WTC11 (cell line): Measurements from ENCODE around the gene TMEM176B. TPM values are rescaled to one million over a fixed set of nuclear protein-coding genes. Genes with fewer than 3 reads are reported as not detected.
"Not testable (repeated sequence)": the region's sequence is repeated elsewhere in the genome, so short reads cannot be mapped to it uniquely, and the experiment has no call there.

Source experiments
- ATAC-seq: fragments of 200-7000 bp; cut with Tn5 transposase; 2 replicates; pipeline ENCODE4 v1.10.0; 2021; ENCODE audit warnings: mild to moderate bottlenecking, moderate library complexity
- CTCF ChIA-PET: fragments of 300-600 bp; sonication (Branson Sonifier 250); formaldehyde crosslinking; loops from one replicate; lab custom pipeline; 2021; ENCODE audit warnings: antibody characterized with exemption; lab: Charles Lee
- POLR2A ChIA-PET: fragments of 350-600 bp; sonication (Branson Sonifier 250); formaldehyde crosslinking; loops from one replicate; lab custom pipeline; 2021; ENCODE audit warnings: antibody characterized with exemption; lab: Charles Lee
- DNase-seq: peaks from one replicate; pipeline ENCODE4 v3.0.0; 2021; ENCODE audit warnings: low spot score
- H3K27ac Mint-ChIP-seq: 2 replicates; pipeline ENCODE4 v1.8.0; 2021; ENCODE audit warnings: mixed read lengths
- H3K27me3 Mint-ChIP-seq: 2 replicates; pipeline ENCODE4 v1.8.0; 2021; ENCODE audit warnings: low read depth, mild to moderate bottlenecking, moderate library complexity, mixed read lengths
- H3K36me3 Mint-ChIP-seq: 2 replicates; pipeline ENCODE4 v1.8.0; 2021; ENCODE audit warnings: mixed read lengths
- H3K4me1 Mint-ChIP-seq: 2 replicates; pipeline ENCODE4 v1.8.0; 2022; ENCODE audit warnings: mixed read lengths
- H3K4me3 Mint-ChIP-seq: 2 replicates; pipeline ENCODE4 v1.8.0; 2021; ENCODE audit warnings: mild to moderate bottlenecking, moderate library complexity, mixed read lengths
- H3K9me3 Mint-ChIP-seq: 2 replicates; pipeline ENCODE4 v1.8.0; 2021; ENCODE audit warnings: mixed read lengths
- AFF4 ChIP-seq: sonication (generic); formaldehyde crosslinking; IDR thresholded peaks from 2 replicates; pipeline ENCODE4 v1.8.1; 2023; ENCODE audit warnings: mild to moderate bottlenecking, missing genetic modification reagents, borderline replicate concordance
- CBFB ChIP-seq: sonication (generic); formaldehyde crosslinking; IDR thresholded peaks from 2 replicates; pipeline ENCODE4 v1.8.1; 2022; ENCODE audit warnings: mild to moderate bottlenecking, low read depth, missing genetic modification reagents
- EMX1 ChIP-seq: fragments of 250-450 bp; sonication (Bioruptor Pico); IDR thresholded peaks from 2 replicates; pipeline ENCODE4 v1.8.0; 2021; ENCODE audit warnings: mild to moderate bottlenecking
- ESRRA ChIP-seq: sonication (generic); formaldehyde crosslinking; IDR thresholded peaks from 2 replicates; pipeline ENCODE4 v1.8.1; 2022; ENCODE audit warnings: mild to moderate bottlenecking, missing genetic modification reagents, borderline replicate concordance
- FOXK1 ChIP-seq: sonication (generic); formaldehyde crosslinking; IDR thresholded peaks from 2 replicates; pipeline ENCODE4 v1.8.0; 2022; ENCODE audit warnings: mild to moderate bottlenecking, moderate library complexity, missing genetic modification reagents
- FOXP4 ChIP-seq: sonication (generic); formaldehyde crosslinking; IDR thresholded peaks from 2 replicates; pipeline ENCODE4 v1.8.0; 2022; ENCODE audit warnings: mild to moderate bottlenecking, missing genetic modification reagents
- GABPB1 ChIP-seq: sonication (generic); formaldehyde crosslinking; IDR thresholded peaks from 2 replicates; pipeline ENCODE4 v1.8.1; 2023; ENCODE audit warnings: mild to moderate bottlenecking, missing genetic modification reagents
- GRHL2 ChIP-seq: fragments of 250-450 bp; sonication (Bioruptor Pico); IDR thresholded peaks from 2 replicates; pipeline ENCODE4 v1.8.0; 2022; ENCODE audit warnings: mild to moderate bottlenecking, moderate library complexity; ENCODE audit not compliant: insufficient replicate concordance, severe bottlenecking
- GTF2I ChIP-seq: fragments of 250-450 bp; sonication (Bioruptor Pico); conservative IDR thresholded peaks from 2 replicates; pipeline ENCODE4 v1.4.0; 2021; ENCODE audit warnings: mild to moderate bottlenecking
- JAZF1 ChIP-seq: fragments of 250-450 bp; sonication (Bioruptor Pico); IDR thresholded peaks from 2 replicates; pipeline ENCODE4 v1.9.0; 2021; ENCODE audit warnings: moderate library complexity, mild to moderate bottlenecking, inconsistent platforms
- NFE2L1 ChIP-seq: sonication (generic); formaldehyde crosslinking; IDR thresholded peaks from 2 replicates; pipeline ENCODE4 v1.8.1; 2023; ENCODE audit warnings: missing genetic modification reagents
- NR2C2 ChIP-seq: sonication (generic); formaldehyde crosslinking; IDR thresholded peaks from 2 replicates; pipeline ENCODE4 v1.8.0; 2022; ENCODE audit warnings: mild to moderate bottlenecking, missing genetic modification reagents
- RELA ChIP-seq: sonication (generic); formaldehyde crosslinking; IDR thresholded peaks from 2 replicates; pipeline ENCODE4 v1.8.1; 2022; ENCODE audit warnings: missing genetic modification reagents, mild to moderate bottlenecking, borderline replicate concordance
- ZBTB21 ChIP-seq: sonication (generic); formaldehyde crosslinking; IDR thresholded peaks from 2 replicates; pipeline ENCODE4 v1.8.1; 2023; ENCODE audit warnings: mild to moderate bottlenecking, missing genetic modification reagents, borderline replicate concordance
- ZNF138 ChIP-seq: sonication (generic); formaldehyde crosslinking; conservative IDR thresholded peaks from 2 replicates; pipeline ENCODE4 v1.8.1; 2022; ENCODE audit warnings: mild to moderate bottlenecking, moderate library complexity, missing genetic modification reagents
- ZNF232 ChIP-seq: sonication (generic); formaldehyde crosslinking; IDR thresholded peaks from 2 replicates; pipeline ENCODE4 v1.8.0; 2022; ENCODE audit warnings: mild to moderate bottlenecking, missing genetic modification reagents
- ZNF317 ChIP-seq: sonication (generic); formaldehyde crosslinking; IDR thresholded peaks from 2 replicates; pipeline ENCODE4 v1.8.1; 2023; ENCODE audit warnings: low read depth, mild to moderate bottlenecking, moderate library complexity, missing genetic modification reagents, borderline replicate concordance
- ZNF416 ChIP-seq: fragments of 250-450 bp; sonication (Bioruptor Pico); IDR thresholded peaks from 2 replicates; pipeline ENCODE4 v1.9.0; 2021; ENCODE audit warnings: mild to moderate bottlenecking, inconsistent platforms
- total RNA-seq: library from RNA; stranded (reverse); gene quantifications from 3 replicates; pipeline ENCODE4 v1.2.3, GENCODE V29; 2021
- TF ChIP-seq, protein P1 (sequence below): fragments of 250-450 bp; sonication (Bioruptor Pico); IDR thresholded peaks from 2 replicates; pipeline ENCODE4 v1.9.0; 2021; ENCODE audit warnings: mild to moderate bottlenecking, borderline replicate concordance
- TF ChIP-seq, protein P2 (sequence below): sonication (generic); formaldehyde crosslinking; IDR thresholded peaks from 2 replicates; pipeline ENCODE4 v1.8.1; 2022; ENCODE audit warnings: missing genetic modification reagents, borderline replicate concordance

Gene TMEM176B
- total RNA-seq, 1 experiment from 2014 or later = 1.0 TPM

- H3K27me3 Mint-ChIP-seq = peaks cover 32% of the 10 kb centered on the region
- H3K27ac Mint-ChIP-seq, H3K4me1 Mint-ChIP-seq, ATAC-seq, H3K4me3 Mint-ChIP-seq, POLR2A ChIA-PET, DNase-seq: not testable (repeated sequence)
- H3K36me3 Mint-ChIP-seq = peaks cover 15% of the 10 kb centered on the region
- peaks cover 33% of the 10 kb centered on the region for H3K9me3 Mint-ChIP-seq
- TF ChIP-seq GABPB1 = peak; percentile 31; the same call in 1 of the 2 replicates
- CTCF ChIA-PET = interaction anchor here (1.0 to 2.7 kb wide), 3 partner anchors 69 to 1145 kb away, joined by 3 to 7 read pairs (median 3); no protein-coding TSS in a partner anchor
These were observed 7.7 kb upstream of the TMEM176B start for GRCh38 chr7:150807616-150808438.

GRCh38 chr7:150806863-150807262 is 6.7 kb upstream of the TMEM176B start:
- H3K27ac Mint-ChIP-seq = no peak overlapping the region
- no peak overlapping the region for H3K4me3 Mint-ChIP-seq
- no peak for DNase-seq
- peak; percentile 57 for ATAC-seq
- H3K9me3 Mint-ChIP-seq = peaks cover 30% of the 10 kb centered on the region
- peaks cover 15% of the 10 kb centered on the region for H3K36me3 Mint-ChIP-seq
- TF ChIP-seq FOXK1 (CRISPR knock-in tag) = no peak
- TF ChIP-seq JAZF1 = no peak
- TF ChIP-seq, protein P1, sequence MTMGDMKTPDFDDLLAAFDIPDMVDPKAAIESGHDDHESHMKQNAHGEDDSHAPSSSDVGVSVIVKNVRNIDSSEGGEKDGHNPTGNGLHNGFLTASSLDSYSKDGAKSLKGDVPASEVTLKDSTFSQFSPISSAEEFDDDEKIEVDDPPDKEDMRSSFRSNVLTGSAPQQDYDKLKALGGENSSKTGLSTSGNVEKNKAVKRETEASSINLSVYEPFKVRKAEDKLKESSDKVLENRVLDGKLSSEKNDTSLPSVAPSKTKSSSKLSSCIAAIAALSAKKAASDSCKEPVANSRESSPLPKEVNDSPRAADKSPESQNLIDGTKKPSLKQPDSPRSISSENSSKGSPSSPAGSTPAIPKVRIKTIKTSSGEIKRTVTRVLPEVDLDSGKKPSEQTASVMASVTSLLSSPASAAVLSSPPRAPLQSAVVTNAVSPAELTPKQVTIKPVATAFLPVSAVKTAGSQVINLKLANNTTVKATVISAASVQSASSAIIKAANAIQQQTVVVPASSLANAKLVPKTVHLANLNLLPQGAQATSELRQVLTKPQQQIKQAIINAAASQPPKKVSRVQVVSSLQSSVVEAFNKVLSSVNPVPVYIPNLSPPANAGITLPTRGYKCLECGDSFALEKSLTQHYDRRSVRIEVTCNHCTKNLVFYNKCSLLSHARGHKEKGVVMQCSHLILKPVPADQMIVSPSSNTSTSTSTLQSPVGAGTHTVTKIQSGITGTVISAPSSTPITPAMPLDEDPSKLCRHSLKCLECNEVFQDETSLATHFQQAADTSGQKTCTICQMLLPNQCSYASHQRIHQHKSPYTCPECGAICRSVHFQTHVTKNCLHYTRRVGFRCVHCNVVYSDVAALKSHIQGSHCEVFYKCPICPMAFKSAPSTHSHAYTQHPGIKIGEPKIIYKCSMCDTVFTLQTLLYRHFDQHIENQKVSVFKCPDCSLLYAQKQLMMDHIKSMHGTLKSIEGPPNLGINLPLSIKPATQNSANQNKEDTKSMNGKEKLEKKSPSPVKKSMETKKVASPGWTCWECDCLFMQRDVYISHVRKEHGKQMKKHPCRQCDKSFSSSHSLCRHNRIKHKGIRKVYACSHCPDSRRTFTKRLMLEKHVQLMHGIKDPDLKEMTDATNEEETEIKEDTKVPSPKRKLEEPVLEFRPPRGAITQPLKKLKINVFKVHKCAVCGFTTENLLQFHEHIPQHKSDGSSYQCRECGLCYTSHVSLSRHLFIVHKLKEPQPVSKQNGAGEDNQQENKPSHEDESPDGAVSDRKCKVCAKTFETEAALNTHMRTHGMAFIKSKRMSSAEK (CRISPR knock-in tag) = no peak
- no peak for TF ChIP-seq ZBTB21 (CRISPR knock-in tag)
- TF ChIP-seq ESRRA (CRISPR knock-in tag) = no peak
- TF ChIP-seq, protein P2, sequence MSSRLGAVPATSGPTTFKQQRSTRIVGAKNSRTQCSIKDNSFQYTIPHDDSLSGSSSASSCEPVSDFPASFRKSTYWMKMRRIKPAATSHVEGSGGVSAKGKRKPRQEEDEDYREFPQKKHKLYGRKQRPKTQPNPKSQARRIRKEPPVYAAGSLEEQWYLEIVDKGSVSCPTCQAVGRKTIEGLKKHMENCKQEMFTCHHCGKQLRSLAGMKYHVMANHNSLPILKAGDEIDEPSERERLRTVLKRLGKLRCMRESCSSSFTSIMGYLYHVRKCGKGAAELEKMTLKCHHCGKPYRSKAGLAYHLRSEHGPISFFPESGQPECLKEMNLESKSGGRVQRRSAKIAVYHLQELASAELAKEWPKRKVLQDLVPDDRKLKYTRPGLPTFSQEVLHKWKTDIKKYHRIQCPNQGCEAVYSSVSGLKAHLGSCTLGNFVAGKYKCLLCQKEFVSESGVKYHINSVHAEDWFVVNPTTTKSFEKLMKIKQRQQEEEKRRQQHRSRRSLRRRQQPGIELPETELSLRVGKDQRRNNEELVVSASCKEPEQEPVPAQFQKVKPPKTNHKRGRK (CRISPR knock-in tag) = no peak
- no peak for TF ChIP-seq EMX1 (CRISPR knock-in tag)
- TF ChIP-seq AFF4 = no peak
- no peak for TF ChIP-seq ZNF138 (CRISPR knock-in tag)
- no peak for TF ChIP-seq NR2C2 (CRISPR knock-in tag)
- TF ChIP-seq GTF2I (CRISPR knock-in tag) = no peak
- TF ChIP-seq FOXP4 = no peak
- no peak for TF ChIP-seq NFE2L1 (CRISPR knock-in tag)
- no peak for TF ChIP-seq GRHL2 (CRISPR knock-in tag)
- TF ChIP-seq CBFB (CRISPR knock-in tag) = no peak
- TF ChIP-seq ZNF416 = no peak
- TF ChIP-seq ZNF317 = no peak
- no peak for TF ChIP-seq ZNF232 (CRISPR knock-in tag)
- no peak for TF ChIP-seq RELA
- ChIA-PET POLR2A (no interaction called here), CTCF (interaction anchor here (2.7 kb wide), 1 partner anchor 70 kb away, joined by 7 read pairs; no protein-coding TSS in a partner anchor)
- H3K27me3 Mint-ChIP-seq = peaks cover 42% of the 10 kb centered on the region
- H3K4me1 Mint-ChIP-seq = no peaks in the 10 kb centered on the region
